Measurements from ENCODE around the gene RAD51B. TPM values are rescaled to one million over a fixed set of nuclear protein-coding genes. Genes with fewer than 3 reads are reported as not detected.

RAD51B gene
- total and polyA plus RNA-seq, 2 donors (not counting 1 experiment from before 2014, with no cell fraction given), result 4.6 to 16.3 TPM

GRCh38 chr14:68703093-68703492 is 883.5 kb downstream of the RAD51B start:
- peak; percentile 65 to 84 for DNase-seq (ENCODE audit: low read depth in 2 of 2)
- H3K36me3 ChIP-seq (ENCODE audit: control insufficient read depth, insufficient read depth, low read length), result no peaks in the 10 kb centered on the region
- no peaks in the 10 kb centered on the region for H3K27me3 ChIP-seq (ENCODE audit: control insufficient read depth, insufficient read depth, low read length)
- H3K79me2 ChIP-seq (ENCODE audit: control insufficient read depth, insufficient read depth, low read length), result no peaks in the 10 kb centered on the region
- no peak overlapping the region for H3K4me2 ChIP-seq (ENCODE audit: extremely low read depth, insufficient read depth, low read length)
- no peak overlapping the region for H3K9ac ChIP-seq (ENCODE audit: insufficient read depth, low read length)
- H3K4me3 ChIP-seq (replicated peaks in 1 of 4; ENCODE audit: control extremely low read depth in 1 of 4, insufficient read depth in 1 of 4, low read depth in 3 of 4, low read length in 4 of 4), result no peak overlapping the region
- H3K9me3 ChIP-seq (ENCODE audit: control insufficient read depth, insufficient read depth, low read depth, low read length), result no peaks in the 10 kb centered on the region
- no peak overlapping the region for H2AFZ ChIP-seq (ENCODE audit: low read length)
- no peak overlapping the region for H3K27ac ChIP-seq (ENCODE audit: insufficient read depth, low read length)
- no peaks in the 10 kb centered on the region for H4K20me1 ChIP-seq (ENCODE audit: control insufficient read depth, extremely low read depth, insufficient read depth, low read length)
- peaks cover 3% of the 10 kb centered on the region for H3K4me1 ChIP-seq (ENCODE audit: control insufficient read depth, extremely low read depth, insufficient read depth, low read length)
- TF ChIP-seq CTCF (conservative IDR thresholded peaks at IDR 0.05 in 1 of 2, IDR thresholded peaks at IDR 0.05 in 1 of 2; ENCODE audit: low read depth in 1 of 2, low read length in 2 of 2), result no peak
- TF ChIP-seq EZH2 (IDR thresholded peaks at IDR 0.05; ENCODE audit: low read length, missing control alignments), result no peak

GRCh38 chr14:68704736-68705720 is 885.4 kb downstream of the RAD51B start:
- peaks cover 3% of the 10 kb centered on the region for H3K4me1 ChIP-seq (ENCODE audit: control insufficient read depth, extremely low read depth, insufficient read depth, low read length)
- no peaks in the 10 kb centered on the region for H3K9me3 ChIP-seq (ENCODE audit: control insufficient read depth, insufficient read depth, low read depth, low read length)
- no peaks in the 10 kb centered on the region for H3K27me3 ChIP-seq (ENCODE audit: control insufficient read depth, insufficient read depth, low read length)
- no peaks in the 10 kb centered on the region for H4K20me1 ChIP-seq (ENCODE audit: control insufficient read depth, extremely low read depth, insufficient read depth, low read length)
- H3K4me2 ChIP-seq (ENCODE audit: extremely low read depth, insufficient read depth, low read length), result no peak overlapping the region
- H3K79me2 ChIP-seq (ENCODE audit: control insufficient read depth, insufficient read depth, low read length), result no peaks in the 10 kb centered on the region
- H3K36me3 ChIP-seq (ENCODE audit: control insufficient read depth, insufficient read depth, low read length), result no peaks in the 10 kb centered on the region
- TF ChIP-seq EZH2 (IDR thresholded peaks at IDR 0.05; ENCODE audit: low read length, missing control alignments) (no peak), CTCF (conservative IDR thresholded peaks at IDR 0.05 in 1 of 2, IDR thresholded peaks at IDR 0.05 in 1 of 2; ENCODE audit: low read depth in 1 of 2, low read length in 2 of 2) (no peak)
- H3K9ac ChIP-seq (ENCODE audit: insufficient read depth, low read length), result no peak overlapping the region
- peak in 1 of 2 donors; percentile 74 for DNase-seq (ENCODE audit: low read depth in 2 of 2)
- H3K27ac ChIP-seq (ENCODE audit: insufficient read depth, low read length), result no peak overlapping the region
- H2AFZ ChIP-seq (ENCODE audit: low read length), result no peak overlapping the region
- no peak overlapping the region for H3K4me3 ChIP-seq (replicated peaks in 1 of 4; ENCODE audit: control extremely low read depth in 1 of 4, insufficient read depth in 1 of 4, low read depth in 3 of 4, low read length in 4 of 4)

GRCh38 chr14:68705741-68706283 is 886.2 kb downstream of the RAD51B start:
- H3K79me2 ChIP-seq (ENCODE audit: control insufficient read depth, insufficient read depth, low read length), result no peaks in the 10 kb centered on the region
- H3K27me3 ChIP-seq (ENCODE audit: control insufficient read depth, insufficient read depth, low read length), result no peaks in the 10 kb centered on the region
- H3K4me2 ChIP-seq (ENCODE audit: extremely low read depth, insufficient read depth, low read length), result no peak overlapping the region
- H2AFZ ChIP-seq (ENCODE audit: low read length), result no peak overlapping the region
- H3K9me3 ChIP-seq (ENCODE audit: control insufficient read depth, insufficient read depth, low read depth, low read length), result no peaks in the 10 kb centered on the region
- no peak for DNase-seq (ENCODE audit: low read depth in 2 of 2)
- no peak overlapping the region for H3K27ac ChIP-seq (ENCODE audit: insufficient read depth, low read length)
- H3K36me3 ChIP-seq (ENCODE audit: control insufficient read depth, insufficient read depth, low read length), result no peaks in the 10 kb centered on the region
- H3K4me3 ChIP-seq (replicated peaks in 1 of 4; ENCODE audit: control extremely low read depth in 1 of 4, insufficient read depth in 1 of 4, low read depth in 3 of 4, low read length in 4 of 4), result no peak overlapping the region
- H3K9ac ChIP-seq (ENCODE audit: insufficient read depth, low read length), result no peak overlapping the region
- H3K4me1 ChIP-seq (ENCODE audit: control insufficient read depth, extremely low read depth, insufficient read depth, low read length), result peaks cover 3% of the 10 kb centered on the region
- H4K20me1 ChIP-seq (ENCODE audit: control insufficient read depth, extremely low read depth, insufficient read depth, low read length), result no peaks in the 10 kb centered on the region
- no peak for TF ChIP-seq CTCF (conservative IDR thresholded peaks at IDR 0.05 in 1 of 2, IDR thresholded peaks at IDR 0.05 in 1 of 2; ENCODE audit: low read depth in 1 of 2, low read length in 2 of 2)
- no peak for TF ChIP-seq EZH2 (IDR thresholded peaks at IDR 0.05; ENCODE audit: low read length, missing control alignments)
